Liver (tissue), 9 donors: ENCODE results near the gene DUSP2. TPM values are rescaled to one million over a fixed set of nuclear protein-coding genes. Genes with fewer than 3 reads are reported as not detected.

Experiments used
- DNase-seq: peaks from one replicate; pipeline ENCODE4 v3.0.0-alpha.2; 2017; ENCODE audit warnings: low spot score
- H3K27ac ChIP-seq, 2 donors: one replicate each; pipeline ENCODE4 v1.7.0; 2013; ENCODE audit warnings: inconsistent platforms in 2 of 2, low read length in 2 of 2, control low read depth in 1 of 2, low read depth in 1 of 2, mild to moderate bottlenecking in 1 of 2
- H3K27me3 ChIP-seq, 4 donors: one replicate each; pipeline versions ENCODE4 v1.6.1 to v1.7.0; 2013; ENCODE audit warnings: low read length in 3 of 4, inconsistent platforms in 1 of 4, mild to moderate bottlenecking in 1 of 4, moderate library complexity in 1 of 4; ENCODE audit not compliant: control insufficient read depth in 4 of 4, insufficient read depth in 4 of 4
- H3K36me3 ChIP-seq, 4 donors: one replicate each; pipeline versions ENCODE4 v1.6.1 to v1.7.0; 2013; ENCODE audit warnings: low read length in 3 of 4, mild to moderate bottlenecking in 3 of 4, low read depth in 1 of 4, moderate library complexity in 1 of 4; ENCODE audit not compliant: control insufficient read depth in 4 of 4, insufficient read depth in 3 of 4
- H3K4me1 ChIP-seq, 4 donors: one replicate each; pipeline versions ENCODE4 v1.6.1 to v1.7.0; 2013; ENCODE audit warnings: low read length in 3 of 4, mild to moderate bottlenecking in 3 of 4, moderate library complexity in 1 of 4; ENCODE audit not compliant: control insufficient read depth in 4 of 4, insufficient read depth in 4 of 4
- H3K4me3 ChIP-seq, 3 donors: one replicate each; pipeline versions ENCODE4 v1.6.1 to v1.7.0; 2013; ENCODE audit warnings: low read length in 3 of 3, control low read depth in 1 of 3, low read depth in 1 of 3, mild to moderate bottlenecking in 1 of 3
- H3K9ac ChIP-seq, 2 donors: one replicate each; pipeline ENCODE4 v1.7.0; 2013; ENCODE audit warnings: low read length in 2 of 2, mild to moderate bottlenecking in 2 of 2, moderate library complexity in 2 of 2, control low read depth in 1 of 2, low read depth in 1 of 2
- H3K9me3 ChIP-seq, 4 donors: one replicate each; pipeline versions ENCODE4 v1.6.1 to v1.7.0; 2013; ENCODE audit warnings: low read length in 3 of 4; ENCODE audit not compliant: control insufficient read depth in 4 of 4
- EGR1 ChIP-seq, 2 donors: IDR thresholded peaks; 2 replicates each; pipeline ENCODE4 v1.6.1; 2016 to 2018; ENCODE audit warnings: antibody characterized with exemption in 2 of 2, low read depth in 2 of 2
- FOXA1 ChIP-seq: IDR thresholded peaks from 2 replicates; pipeline ENCODE4 v1.6.1; 2016; ENCODE audit warnings: antibody characterized with exemption
- GABPA ChIP-seq, 2 donors: IDR thresholded peaks in 1 of 2; conservative IDR thresholded peaks in 1 of 2; 2 replicates each; pipeline ENCODE4 v1.6.1; 2016; ENCODE audit warnings: antibody characterized with exemption in 2 of 2, mild to moderate bottlenecking in 1 of 2, moderate library complexity in 1 of 2
- HNF4A ChIP-seq, 2 donors: conservative IDR thresholded peaks; 2 replicates each; pipeline ENCODE4 v1.6.1; 2016; ENCODE audit warnings: antibody characterized with exemption in 2 of 2, mild to moderate bottlenecking in 2 of 2
- HNF4G ChIP-seq: IDR thresholded peaks from 2 replicates; pipeline ENCODE4 v1.6.1; 2016; ENCODE audit warnings: antibody characterized with exemption
- JUND ChIP-seq, 2 donors: IDR thresholded peaks; 2 replicates each; pipeline ENCODE4 v1.6.1; 2016; ENCODE audit warnings: antibody characterized with exemption in 2 of 2
- NR2F2 ChIP-seq: IDR thresholded peaks from 2 replicates; pipeline ENCODE4 v1.6.1; 2016; ENCODE audit warnings: antibody characterized with exemption
- RAD21 ChIP-seq, 2 donors: IDR thresholded peaks; 2 replicates each; pipeline ENCODE4 v1.6.1; 2016; ENCODE audit warnings: antibody characterized with exemption in 2 of 2, mild to moderate bottlenecking in 2 of 2
- RXRA ChIP-seq, 2 donors: IDR thresholded peaks; 2 replicates each; pipeline ENCODE4 v1.6.1; 2017 to 2018; ENCODE audit warnings: antibody characterized with exemption in 2 of 2, mild to moderate bottlenecking in 1 of 2
- SP1 ChIP-seq: IDR thresholded peaks from 2 replicates; pipeline ENCODE4 v1.6.1; 2018; ENCODE audit warnings: antibody characterized with exemption, mild to moderate bottlenecking
- YY1 ChIP-seq: IDR thresholded peaks from 2 replicates; pipeline ENCODE4 v1.6.1; 2016; ENCODE audit warnings: antibody characterized with exemption, mild to moderate bottlenecking
- WGBS: extraction: QIAGEN DNeasy Blood & Tissue Kit; methylation state at CpG from one replicate; pipeline ENCODE4 v1.1.7; 2013; 5-methylcytosine and 5-hydroxymethylcytosine counted together
- polyA plus RNA-seq, 2 donors: library from polyadenylated mRNA; stranded (reverse) in 1 of 2; unstranded in 1 of 2; fragments of 200-250 nt in 1 of 2; fragments of >200 nt in 1 of 2; fragmentation: Nextera tagmentation in 1 of 2; extraction: Ambion mirVana in 1 of 2; gene quantifications; one replicate each; pipeline versions ENCODE4 v1.2.1 to v1.2.3, GENCODE V29; 2013 to 2015
- total RNA-seq, 2 donors: library from RNA; depleted of rRNA; stranded (reverse); fragments of >200 nt; gene quantifications; one replicate each; pipeline ENCODE4 v1.2.3, GENCODE V29; 2014
- TF ChIP-seq, protein P1 (sequence below): IDR thresholded peaks from 2 replicates; pipeline ENCODE4 v1.6.1; 2016; ENCODE audit warnings: antibody characterized with exemption
- TF ChIP-seq, protein P2 (sequence below): fragments of 150-350 bp; IDR thresholded peaks from 2 replicates; pipeline ENCODE4 v1.5.1; 2017; ENCODE audit warnings: improper control_type of control experiment, low read depth, low read length; ENCODE audit not compliant: missing input control
- TF ChIP-seq, protein P3 (sequence below): IDR thresholded peaks from 2 replicates; pipeline ENCODE4 v1.6.1; 2016; ENCODE audit warnings: antibody characterized with exemption
- TF ChIP-seq, protein P4 (sequence below): IDR thresholded peaks from 2 replicates; pipeline ENCODE4 v1.6.1; 2016; ENCODE audit warnings: antibody characterized with exemption
- donor health status: healthy.
- donor health status: healthy.
- donor health status: healthy.
- donor health status: healthy.
- donor health status: healthy.

Gene DUSP2
- total and polyA plus RNA-seq, 4 donors: 0.99 to 2.8 (median 1.6) TPM

DNA sequence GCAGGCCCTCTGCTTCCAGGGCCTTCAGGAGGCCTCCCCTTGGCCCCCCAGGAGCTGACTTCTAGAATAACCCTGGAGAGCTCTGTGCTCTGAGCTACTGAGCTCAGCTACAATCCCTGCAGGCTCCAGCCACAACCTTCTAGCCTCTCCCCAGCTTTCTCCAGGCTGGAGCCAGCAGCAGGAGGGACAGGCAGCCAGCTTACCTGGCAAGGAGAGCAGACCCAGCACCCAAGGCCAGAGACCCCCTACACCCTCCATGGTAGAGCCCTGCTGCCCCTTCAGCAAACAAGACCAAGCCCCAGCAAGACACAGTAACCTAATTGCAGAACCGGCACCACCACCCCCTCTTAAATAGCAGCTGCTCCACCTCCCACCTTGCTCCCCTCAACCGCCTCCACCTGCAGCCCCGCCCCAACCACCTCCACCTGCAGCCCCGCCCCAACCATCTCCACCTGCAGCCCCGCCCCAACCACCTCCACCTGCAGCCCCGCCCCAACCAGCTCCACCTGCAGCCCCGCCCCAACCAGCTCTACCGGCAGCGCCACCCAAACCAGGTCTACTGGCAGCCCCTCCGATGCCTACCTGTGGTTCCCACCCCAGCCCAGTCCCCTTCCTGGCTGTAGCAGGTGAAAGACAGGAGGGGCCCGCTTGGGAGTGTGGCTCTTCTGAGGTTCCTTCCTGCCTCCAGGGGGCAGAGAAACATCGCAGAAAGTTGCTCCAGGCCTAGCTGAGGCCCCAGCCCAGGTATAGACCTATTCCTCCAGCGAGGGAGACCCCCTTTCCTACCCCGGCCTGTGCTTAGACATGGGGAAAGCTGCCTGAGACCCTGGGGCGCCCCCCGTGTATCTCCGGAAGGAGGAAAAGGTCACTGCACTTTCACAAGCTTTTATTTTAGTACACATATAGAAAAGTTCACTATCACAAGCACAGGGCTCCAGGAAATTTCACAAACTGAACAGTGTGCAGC lies 6.8 kb downstream of the DUSP2 start, which contains the start of gene ASTL:
Gene ASTL (minus strand): TSS at position 324 of the 967 bp plus-strand sequence. CDS start 66 bp downstream, at position 258.
- Histone ChIP-seq H3K36me3 (no peaks in the 10 kb centered on the region), H3K4me1 (no peaks in the 10 kb centered on the region), H3K4me3 (no peak within 1 kb of the TSS), H3K9ac (no peak within 1 kb of the TSS), H3K9me3 (no peaks in the 10 kb centered on the region), H3K27ac (no peak within 1 kb of the TSS), H3K27me3 (no peaks in the 10 kb centered on the region)
- TF ChIP-seq, protein P1, sequence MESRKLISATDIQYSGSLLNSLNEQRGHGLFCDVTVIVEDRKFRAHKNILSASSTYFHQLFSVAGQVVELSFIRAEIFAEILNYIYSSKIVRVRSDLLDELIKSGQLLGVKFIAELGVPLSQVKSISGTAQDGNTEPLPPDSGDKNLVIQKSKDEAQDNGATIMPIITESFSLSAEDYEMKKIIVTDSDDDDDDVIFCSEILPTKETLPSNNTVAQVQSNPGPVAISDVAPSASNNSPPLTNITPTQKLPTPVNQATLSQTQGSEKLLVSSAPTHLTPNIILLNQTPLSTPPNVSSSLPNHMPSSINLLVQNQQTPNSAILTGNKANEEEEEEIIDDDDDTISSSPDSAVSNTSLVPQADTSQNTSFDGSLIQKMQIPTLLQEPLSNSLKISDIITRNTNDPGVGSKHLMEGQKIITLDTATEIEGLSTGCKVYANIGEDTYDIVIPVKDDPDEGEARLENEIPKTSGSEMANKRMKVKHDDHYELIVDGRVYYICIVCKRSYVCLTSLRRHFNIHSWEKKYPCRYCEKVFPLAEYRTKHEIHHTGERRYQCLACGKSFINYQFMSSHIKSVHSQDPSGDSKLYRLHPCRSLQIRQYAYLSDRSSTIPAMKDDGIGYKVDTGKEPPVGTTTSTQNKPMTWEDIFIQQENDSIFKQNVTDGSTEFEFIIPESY: no peak
- TF ChIP-seq RAD21 (IDR thresholded peaks at IDR 0.05) (peak; percentile 72 to 75), HNF4A (conservative IDR thresholded peaks at IDR 0.05) (no peak), RXRA (IDR thresholded peaks at IDR 0.05) (no peak), NR2F2 (no peak), GABPA (IDR thresholded peaks at IDR 0.05 in 1 of 2, conservative IDR thresholded peaks at IDR 0.05 in 1 of 2) (no peak), SP1 (no peak)
- TF ChIP-seq, protein P2, sequence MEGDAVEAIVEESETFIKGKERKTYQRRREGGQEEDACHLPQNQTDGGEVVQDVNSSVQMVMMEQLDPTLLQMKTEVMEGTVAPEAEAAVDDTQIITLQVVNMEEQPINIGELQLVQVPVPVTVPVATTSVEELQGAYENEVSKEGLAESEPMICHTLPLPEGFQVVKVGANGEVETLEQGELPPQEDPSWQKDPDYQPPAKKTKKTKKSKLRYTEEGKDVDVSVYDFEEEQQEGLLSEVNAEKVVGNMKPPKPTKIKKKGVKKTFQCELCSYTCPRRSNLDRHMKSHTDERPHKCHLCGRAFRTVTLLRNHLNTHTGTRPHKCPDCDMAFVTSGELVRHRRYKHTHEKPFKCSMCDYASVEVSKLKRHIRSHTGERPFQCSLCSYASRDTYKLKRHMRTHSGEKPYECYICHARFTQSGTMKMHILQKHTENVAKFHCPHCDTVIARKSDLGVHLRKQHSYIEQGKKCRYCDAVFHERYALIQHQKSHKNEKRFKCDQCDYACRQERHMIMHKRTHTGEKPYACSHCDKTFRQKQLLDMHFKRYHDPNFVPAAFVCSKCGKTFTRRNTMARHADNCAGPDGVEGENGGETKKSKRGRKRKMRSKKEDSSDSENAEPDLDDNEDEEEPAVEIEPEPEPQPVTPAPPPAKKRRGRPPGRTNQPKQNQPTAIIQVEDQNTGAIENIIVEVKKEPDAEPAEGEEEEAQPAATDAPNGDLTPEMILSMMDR: peak; percentile 41
- TF ChIP-seq, protein P3, sequence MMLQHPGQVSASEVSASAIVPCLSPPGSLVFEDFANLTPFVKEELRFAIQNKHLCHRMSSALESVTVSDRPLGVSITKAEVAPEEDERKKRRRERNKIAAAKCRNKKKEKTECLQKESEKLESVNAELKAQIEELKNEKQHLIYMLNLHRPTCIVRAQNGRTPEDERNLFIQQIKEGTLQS: no peak
- 25% methylated on average over 17 of the region's 17 CpGs for WGBS
- peak; percentile 61 for DNase-seq

DNA sequence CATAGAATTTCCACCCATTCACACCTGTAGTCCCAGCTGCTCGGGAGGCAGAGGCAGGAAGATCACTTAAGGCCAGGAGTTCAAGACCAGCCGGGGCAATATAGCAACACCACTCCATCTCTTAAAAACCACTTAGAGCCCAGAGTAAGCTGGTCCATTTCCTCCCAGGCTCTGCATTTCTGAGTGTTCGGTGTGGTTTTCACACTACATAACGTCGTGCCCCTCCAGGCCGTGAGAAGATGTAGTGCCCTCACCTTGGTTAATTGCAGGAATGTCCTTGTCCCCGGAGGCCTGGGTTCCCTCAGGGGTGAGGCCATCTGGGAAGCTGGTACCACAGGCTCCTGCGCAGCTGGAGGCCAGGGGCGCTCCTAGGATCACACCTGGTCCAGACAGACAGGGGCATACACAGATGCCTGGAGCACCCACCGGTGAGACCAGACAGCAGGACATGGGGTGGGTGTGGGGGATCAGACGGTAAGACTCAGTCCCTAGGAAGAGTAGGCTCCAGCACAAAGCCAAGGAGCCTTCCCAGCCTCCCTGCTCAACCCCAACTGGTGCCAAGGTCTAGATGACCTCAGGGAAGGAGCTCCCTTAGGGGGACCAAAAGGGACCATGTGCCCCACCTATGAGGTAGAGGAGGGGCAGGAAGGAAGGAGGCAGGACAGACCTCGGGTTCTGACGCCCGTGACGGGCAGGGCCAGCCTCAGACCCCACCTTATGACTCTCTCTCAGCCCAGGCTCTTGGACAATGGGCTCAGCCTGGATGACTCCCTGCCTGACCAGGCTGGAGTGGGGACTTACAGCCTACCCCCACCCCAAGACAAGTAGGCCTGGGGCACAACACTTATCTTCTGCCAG lies 7.7 kb downstream of the DUSP2 start:
- H3K27ac ChIP-seq: no peak overlapping the region
- H3K27me3 ChIP-seq: no peaks in the 10 kb centered on the region
- H3K36me3 ChIP-seq: no peaks in the 10 kb centered on the region
- H3K9ac ChIP-seq: no peak overlapping the region
- H3K4me3 ChIP-seq: no peak overlapping the region
- WGBS: 81% methylated on average over 15 of the region's 15 CpGs
- H3K4me1 ChIP-seq: no peaks in the 10 kb centered on the region
- no peak for DNase-seq
- no peaks in the 10 kb centered on the region for H3K9me3 ChIP-seq
- no peak for TF ChIP-seq HNF4G
- no peak for TF ChIP-seq FOXA1
- TF ChIP-seq, protein P2: no peak
- no peak for TF ChIP-seq YY1
- TF ChIP-seq, protein P1: no peak
- no peak for TF ChIP-seq HNF4A (conservative IDR thresholded peaks at IDR 0.05)
- TF ChIP-seq JUND (IDR thresholded peaks at IDR 0.05): no peak
- TF ChIP-seq, protein P3: no peak
- TF ChIP-seq EGR1 (IDR thresholded peaks at IDR 0.05; ENCODE audit: low read depth in 2 of 2): no peak
- TF ChIP-seq RXRA (IDR thresholded peaks at IDR 0.05): no peak
- no peak for TF ChIP-seq RAD21 (IDR thresholded peaks at IDR 0.05)
- TF ChIP-seq NR2F2: no peak
- TF ChIP-seq, protein P4, sequence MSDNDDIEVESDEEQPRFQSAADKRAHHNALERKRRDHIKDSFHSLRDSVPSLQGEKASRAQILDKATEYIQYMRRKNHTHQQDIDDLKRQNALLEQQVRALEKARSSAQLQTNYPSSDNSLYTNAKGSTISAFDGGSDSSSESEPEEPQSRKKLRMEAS: no peak
